ENCODE measurements around the gene FGD3.

GRCh38 chr9:92968081-92968480 lies 20.8 kb downstream of the FGD3 start:
- TF ChIP-seq EZH2 (IDR thresholded peaks at IDR 0.05; ENCODE audit: borderline replicate concordance, insufficient read depth, low read depth, low read length, poor library complexity, severe bottlenecking) (no peak), CTCF (IDR thresholded peaks at IDR 0.05) (no peak)

Data from B cell (primary cell).